Activated CD4-positive, CD25-positive, alpha-beta regulatory T cell treated with anti-CD3 and anti-CD28 coated beads, Interleukin-2, amount 50 U/mL, for 72 hours (primary cell): ENCODE measurements around the gene PLB1.
"Not testable (repeated sequence)": the region's sequence is repeated elsewhere in the genome, so short reads cannot be mapped to it uniquely, and the experiment has no call there.

Source experiments
- DNase-seq: peaks from one replicate; pipeline ENCODE4 v3.0.0; 2021

The PLB1 gene

DNA sequence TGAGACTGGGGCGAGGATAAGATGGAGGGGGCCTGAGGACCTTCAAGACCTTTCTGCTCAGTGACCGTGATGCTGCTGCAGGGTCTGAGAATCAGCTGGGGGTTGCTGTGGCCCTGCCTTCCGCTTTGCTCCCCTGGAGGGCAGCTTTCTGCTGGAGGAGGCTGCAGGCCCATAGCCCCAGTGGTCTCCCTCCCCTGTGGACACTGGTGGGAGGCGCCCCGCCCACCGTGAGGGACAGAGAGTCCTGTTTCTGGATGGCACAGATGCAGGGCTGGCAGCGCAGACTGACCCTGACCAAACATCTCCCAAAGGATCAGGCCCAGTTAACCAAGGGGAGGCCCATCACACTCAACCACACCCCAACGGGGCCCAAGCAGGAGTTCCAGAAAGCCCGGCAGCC, 42.8 kb downstream of the PLB1 start:
- no peak for DNase-seq

GRCh38 chr2:28539118-28539541, 43.3 kb downstream of the PLB1 start:
- DNase-seq, result no peak

- DNase-seq, result no peak
Measured at GRCh38 chr2:28543316-28544035, 47.6 kb downstream of the PLB1 start.

GRCh38 chr2:28544036-28544346, 48.1 kb downstream of the PLB1 start:
- DNase-seq, result no peak

- no peak for DNase-seq
Measured at GRCh38 chr2:28544405-28544921, 48.6 kb downstream of the PLB1 start.

DNA sequence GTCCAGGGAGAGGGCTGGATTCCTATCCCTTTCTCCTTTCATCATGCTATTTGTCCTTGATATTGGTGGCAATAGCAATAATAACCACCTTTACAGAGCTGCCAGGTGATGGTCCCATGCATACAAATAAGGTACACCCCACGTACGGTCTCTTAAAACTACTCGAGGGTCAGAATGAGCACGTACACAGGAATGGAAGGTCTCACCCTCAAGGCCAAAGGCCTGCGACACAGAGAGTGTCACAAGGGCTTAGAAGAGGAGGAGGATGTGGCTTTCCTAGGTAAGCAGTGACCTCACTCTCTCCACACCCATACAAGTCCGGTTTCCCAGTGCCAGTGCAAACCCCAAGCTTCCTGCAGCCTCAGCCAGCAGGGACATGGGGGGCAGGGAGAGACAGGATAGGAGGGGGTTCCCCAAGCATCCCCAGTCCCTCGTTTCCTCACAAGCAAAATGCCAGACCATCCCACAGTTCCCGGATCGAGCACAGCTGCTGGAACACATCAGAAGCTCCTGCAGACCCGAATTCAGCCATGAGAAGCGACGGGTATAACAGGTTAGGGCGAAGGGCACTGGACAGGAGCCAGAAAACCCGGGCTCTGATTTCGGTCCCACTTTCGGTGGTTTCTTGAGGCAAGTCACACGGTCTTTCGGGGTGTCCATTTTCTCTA, 49.2 kb downstream of the PLB1 start:
- no peak for DNase-seq

- no peak for DNase-seq
Measured at GRCh38 chr2:28545590-28546200, 49.8 kb downstream of the PLB1 start.

DNA sequence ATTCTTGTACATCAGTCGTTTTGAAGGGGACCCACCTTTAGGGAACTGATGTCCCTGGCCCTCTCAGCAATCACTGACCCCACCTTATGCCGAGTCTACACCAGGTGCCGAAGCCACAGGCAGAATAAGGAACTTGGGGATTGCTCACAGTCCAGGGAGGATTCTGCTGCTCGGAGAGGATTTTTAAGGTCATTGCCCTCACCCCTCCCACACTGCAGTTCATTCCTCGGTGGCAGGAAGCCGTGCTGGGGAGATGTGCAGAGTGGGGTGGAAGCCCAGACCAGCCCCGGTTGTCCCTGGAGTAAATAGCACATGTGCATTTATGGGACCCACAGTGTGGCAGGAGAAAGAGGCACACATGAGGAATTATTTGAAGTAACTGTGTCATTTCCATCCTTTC, 50.4 kb downstream of the PLB1 start:
- no peak for DNase-seq

DNA sequence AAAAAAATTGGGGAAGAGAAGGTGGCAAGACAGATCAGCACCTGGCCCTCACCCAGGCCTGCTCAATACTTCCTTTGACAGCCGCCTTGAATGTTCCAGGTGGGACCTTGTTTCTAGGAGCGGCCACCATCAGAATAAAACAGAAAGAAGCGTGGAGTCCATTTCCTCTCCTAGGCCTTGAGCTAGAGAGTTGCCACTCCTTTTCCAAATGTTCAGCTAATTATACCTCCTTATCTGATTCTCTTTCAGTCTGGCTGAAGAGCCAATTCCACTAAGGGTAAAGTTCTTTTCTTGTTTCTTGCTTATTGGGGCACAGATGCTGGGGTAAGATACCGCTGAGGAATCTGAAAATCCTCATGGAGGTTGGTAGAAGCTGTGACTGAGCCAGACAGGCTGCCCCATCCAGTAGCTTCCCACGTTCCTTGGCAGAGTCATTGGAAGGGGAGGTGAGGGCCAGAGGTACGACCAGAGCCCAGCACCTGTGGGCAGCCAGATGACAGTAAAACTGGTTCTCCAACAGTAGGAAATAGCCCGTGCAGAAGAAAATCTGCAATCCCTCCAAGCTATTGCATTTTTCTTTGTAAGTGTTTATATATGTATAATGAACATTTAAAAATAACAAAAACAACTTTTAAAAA, 51.5 kb downstream of the PLB1 start:
- DNase-seq, result no peak

DNA sequence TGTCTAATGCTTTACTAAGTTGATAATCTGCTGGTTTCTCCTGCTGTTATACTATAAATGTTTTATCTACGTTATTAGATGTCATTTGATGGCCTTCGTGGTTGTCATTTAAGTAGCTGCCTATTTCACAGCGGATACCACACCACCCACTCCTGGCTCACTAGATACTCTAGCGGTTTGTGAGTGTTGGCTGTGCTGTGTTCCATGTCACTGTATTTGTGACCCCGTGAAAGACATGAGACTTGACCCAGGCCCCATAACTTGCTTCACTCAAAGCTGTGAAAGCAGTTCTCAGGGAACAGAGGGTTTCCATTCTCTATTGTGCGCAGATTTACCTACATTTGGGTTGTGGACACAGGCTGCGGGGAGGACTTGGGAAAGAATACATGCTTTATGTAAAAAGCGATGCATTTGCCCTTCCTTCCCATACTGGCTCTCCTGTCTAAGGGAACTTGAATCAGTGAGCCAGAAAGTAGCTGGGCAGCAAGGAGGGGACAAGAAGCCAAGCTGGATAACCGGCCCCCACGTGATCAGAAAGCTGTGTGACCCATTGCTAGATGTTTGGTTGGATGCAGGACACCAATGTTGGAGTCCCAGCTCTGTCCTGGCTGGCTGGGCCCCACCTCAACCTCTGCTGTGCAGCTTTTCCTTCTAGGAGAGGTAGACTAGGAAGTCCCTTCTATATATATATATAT, 52.2 kb downstream of the PLB1 start:
- no peak for DNase-seq

DNA sequence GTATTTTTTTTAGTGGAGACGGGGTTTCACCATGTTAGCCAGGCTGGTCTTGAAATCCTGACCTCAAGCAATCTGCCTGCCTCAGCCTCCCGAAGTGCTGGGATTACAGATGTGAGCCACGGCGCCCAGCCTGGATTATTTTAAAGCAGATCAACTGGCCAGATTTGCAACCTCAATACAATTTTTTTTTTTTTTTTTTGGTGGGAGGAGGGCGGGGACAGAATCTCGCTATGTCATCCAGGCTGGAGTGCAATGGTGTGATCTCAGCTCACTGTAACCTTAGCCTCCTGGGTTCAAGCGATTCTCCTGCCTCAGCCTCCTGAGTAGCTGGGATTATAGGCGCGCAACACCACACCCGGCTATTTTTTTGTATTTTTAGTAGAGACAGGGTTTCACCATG, 54.5 kb downstream of the PLB1 start:
- not testable (repeated sequence) for DNase-seq

DNA sequence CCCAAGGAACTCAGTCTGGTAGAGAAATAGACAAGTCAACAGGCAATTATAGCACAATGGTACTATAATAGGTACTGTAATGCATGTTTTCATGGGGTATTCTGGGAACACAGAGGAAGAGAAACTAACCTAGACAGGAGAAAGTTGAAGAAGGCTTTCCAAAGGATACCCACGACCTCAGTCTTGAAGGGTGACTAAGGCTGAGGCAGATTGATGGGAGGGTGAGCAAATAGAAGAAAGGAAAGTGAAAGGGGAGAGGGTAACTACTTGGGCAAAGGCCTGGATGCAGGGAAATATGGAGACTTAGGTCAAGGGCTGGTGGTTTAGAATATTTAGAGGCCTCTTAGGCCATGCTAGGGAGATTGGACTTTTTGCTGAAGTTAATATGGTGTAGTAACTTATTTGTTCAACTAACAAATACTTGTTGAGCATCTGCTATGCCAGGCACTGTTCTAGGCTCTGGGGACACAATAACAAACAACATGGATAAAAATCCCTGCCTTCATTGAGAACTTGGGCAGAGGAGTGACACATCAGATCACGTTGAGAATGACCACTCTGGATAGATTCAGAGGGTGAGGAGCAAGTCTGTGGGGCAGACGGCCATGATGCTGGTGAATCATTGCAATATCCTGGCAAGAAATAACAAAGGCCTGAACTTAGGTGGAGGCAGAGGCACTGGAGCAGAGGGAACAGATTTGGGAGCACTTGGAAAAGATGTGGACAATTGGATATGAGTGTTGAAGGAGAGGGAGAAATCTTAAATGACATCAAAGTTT, 56.4 kb downstream of the PLB1 start:
- DNase-seq, result no peak

DNA sequence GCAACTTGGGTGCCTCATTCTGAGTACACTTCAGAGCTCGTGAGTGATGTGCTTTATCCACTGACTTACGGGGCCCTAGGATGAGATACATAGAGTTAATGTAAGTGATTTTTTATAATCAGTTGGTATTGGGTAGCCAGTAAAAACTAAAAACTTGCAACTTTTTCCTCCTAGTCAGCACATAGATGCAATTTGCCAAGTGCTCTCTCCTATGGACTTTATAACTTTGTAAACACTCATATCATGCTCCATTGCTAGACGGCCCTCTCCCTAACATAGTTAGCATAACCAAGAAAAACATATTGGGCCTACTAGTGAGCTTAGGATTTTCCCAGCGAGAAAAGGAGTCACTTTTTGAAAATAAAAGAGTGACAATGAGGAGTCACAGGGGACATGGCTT, 60.4 kb downstream of the PLB1 start:
- DNase-seq, result no peak

- DNase-seq, result no peak
Measured at GRCh38 chr2:28557389-28558131, 61.7 kb downstream of the PLB1 start.

DNA sequence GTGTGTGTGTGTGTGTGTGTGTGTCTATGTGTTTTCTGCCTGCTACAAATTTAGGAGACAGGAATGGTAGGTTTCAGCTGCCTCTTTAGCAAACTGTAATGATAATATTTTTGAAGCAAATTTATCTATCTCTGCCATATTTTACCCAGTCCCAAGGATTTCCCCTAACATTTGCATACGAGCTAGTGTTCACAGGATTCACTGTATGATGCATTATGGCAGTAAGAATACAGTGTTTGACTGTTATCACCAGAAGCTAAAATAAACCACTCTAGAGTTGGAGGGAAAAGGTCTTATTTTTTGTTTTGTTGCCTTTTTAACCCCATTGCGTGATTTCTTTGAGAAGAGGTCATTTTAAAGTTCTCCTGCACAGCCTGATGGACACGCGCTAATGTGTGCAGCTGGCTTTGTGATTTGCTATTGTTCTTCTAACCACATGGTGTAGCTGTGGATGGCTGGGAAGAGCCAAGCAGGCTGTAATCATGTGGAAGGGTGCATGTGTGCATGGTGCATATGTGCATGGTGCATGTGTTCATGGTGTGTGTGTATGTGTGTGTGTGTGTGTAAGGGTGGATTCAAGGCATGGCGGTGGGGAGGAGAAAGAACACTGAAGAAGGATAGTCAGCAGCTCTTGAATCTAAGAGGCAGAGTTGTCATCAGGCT, 62.4 kb downstream of the PLB1 start:
- no peak for DNase-seq

GRCh38 chr2:28558918-28559317, 63.1 kb downstream of the PLB1 start:
- DNase-seq, result no peak

DNA sequence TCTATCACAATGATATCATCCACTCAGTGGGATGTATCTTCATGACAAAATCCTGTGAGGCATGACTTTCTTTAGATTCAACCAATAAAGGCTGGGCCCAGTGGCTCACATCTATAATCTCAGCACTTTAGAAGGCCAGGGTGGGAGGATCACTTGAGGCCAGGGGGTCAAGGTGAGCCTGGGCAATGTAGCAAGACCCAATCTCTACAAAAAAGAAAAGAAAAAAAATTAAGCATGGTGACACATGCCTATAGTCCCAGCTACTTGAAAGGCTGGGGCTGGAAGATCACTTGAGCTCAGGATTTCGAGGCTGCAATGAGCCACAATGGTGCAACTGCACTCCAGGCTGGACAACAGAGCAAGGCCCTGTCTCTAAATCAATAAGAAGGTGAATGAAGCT, 68.0 kb downstream of the PLB1 start:
- DNase-seq, result no peak

- DNase-seq, result no peak
Measured at GRCh38 chr2:28564346-28564745, 68.5 kb downstream of the PLB1 start.

DNA sequence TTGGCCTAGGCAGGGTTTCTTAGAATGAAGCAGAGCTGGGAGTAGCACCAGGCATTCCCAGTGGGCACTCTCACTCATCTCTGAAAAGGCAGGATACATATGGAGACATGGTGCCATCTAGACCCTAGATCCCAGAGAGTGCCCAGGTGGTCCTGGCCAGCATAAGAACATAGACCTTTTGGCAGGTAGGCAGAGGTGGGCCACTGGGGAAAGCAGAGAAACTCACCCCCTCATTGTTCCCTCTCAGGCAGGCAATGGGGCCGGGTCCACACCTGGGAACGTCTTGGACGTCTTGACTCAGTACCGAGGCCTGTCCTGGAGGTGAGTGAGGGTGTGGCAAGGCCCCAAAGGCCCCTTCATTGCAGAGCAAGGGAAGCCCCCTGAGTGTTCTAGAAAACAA, 69.2 kb downstream of the PLB1 start:
- DNase-seq, result no peak

DNA sequence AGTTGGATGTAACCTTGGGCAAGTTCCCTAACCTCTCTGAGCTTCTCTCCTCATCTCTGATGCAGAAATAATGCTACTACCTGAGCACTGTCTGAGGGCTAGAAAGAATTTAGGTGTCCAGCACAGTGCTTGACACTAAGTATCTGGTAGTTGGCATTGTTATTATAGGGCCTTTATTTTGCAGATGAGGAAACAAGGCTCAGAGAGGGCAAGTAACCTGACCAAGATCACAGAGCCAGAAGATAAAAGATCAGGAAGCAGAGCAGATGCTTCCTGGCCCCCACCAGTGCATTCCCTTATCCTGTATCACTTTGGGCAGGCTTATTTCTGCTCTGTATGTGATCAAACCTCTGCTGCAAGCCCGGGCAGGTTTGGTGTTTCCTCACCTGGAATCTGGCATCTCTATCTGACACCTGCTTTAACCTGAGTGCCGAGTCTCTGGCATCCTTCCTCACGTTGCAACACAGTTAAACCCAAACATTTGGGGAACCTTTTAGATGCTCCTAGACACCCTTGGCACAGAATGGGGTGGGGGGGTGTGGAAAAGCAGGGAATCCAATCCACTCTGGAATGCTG, 69.9 kb downstream of the PLB1 start:
- DNase-seq, result no peak
